NCI-H524 treated with DMSO at 0.1 percent for 48 hours (cell line): ENCODE results near the gene OR5AU1.

ENCODE experiments used
- DNase-seq: peaks from one replicate; lab custom pipeline; 2025; lab: John Stamatoyannopoulos, UW

The OR5AU1 gene

DNA sequence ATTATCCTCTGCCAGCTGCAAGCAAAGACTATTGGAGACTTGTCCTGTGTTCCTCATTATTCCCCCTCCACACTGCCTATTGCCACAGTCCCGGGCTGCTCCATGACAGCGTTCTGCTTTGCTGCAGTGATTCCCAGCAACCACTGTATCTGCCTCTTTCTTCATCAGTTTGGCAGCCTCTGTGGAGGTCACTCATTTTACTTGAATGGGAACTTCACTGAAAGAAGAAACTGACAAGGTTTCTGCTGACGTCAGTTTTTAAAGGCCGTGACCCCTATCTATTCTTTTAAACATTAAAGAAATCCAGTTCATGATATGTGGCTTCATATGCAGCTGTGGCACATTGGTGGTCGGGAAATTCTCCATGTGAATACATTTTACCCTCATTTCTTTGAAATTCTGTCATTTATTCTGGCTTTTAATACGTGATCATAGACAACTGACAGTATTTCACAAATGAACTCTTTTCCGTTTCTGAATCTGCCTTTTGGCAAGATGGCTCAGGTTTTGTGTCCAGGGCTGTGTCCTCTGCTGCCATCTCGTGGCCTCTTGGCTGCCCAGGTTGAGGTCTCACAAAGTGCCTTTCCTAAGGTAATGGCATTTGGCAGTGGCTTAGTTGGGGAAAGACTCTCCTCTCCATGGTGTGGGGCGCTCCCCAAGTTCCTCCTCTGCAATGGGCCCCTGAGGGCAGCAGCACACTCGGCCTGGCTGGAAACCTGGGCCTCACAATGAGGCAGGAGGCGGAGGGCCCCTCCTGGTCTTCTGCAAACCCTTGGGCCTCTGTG is 49.2 kb downstream of the OR5AU1 start:
- DNase-seq = peak; percentile 17

DNA sequence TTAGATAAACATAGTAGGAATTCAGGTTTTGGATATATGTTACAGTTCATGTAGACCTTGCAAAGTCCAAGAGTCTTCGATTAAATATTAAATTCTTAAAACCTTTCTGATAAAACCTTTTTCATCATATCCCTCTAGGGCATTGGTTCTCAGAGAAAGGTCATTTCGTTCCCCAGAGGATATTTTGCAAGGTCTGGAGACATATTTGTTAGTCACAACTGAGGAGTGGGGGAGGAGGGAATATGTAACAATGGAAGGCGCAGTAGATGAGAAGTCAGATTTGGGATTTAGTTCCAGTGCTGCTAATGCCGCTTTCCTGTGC is 49.7 kb downstream of the OR5AU1 start:
- no peak for DNase-seq

DNA sequence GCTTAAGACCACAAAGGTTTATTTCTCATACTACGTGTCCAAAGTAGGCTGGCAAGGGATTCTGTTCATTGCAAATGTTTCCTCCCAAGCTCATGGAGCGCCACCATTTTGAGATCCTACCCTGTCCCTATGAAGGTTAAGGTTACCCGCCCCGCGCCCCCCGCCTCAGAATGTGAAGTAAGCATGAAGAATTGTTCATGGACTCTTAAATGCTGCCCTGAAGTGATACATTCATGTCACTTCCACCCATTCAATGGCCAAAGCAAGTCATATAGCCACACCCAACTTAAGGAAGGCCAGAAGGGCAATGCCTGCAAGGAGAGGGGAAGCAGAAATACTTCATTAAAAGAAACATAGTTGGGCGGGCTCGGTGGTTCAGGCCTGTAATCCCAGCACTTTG is 50.8 kb downstream of the OR5AU1 start:
- no peak for DNase-seq
